Left kidney (tissue), 2 donors: ENCODE data around the gene CPNE4. TPM values are rescaled to one million over a fixed set of nuclear protein-coding genes. Genes with fewer than 3 reads are reported as not detected.
"Not testable (repeated sequence)": the region's sequence is repeated elsewhere in the genome, so short reads cannot be mapped to it uniquely, and the experiment has no call there.

Source experiments
- DNase-seq: peaks from one replicate; pipeline ENCODE4 v3.0.0-alpha.2; 2013
- polyA plus RNA-seq: library from polyadenylated mRNA; unstranded; fragments of 120-200 nt; gene quantifications from one replicate; pipeline ENCODE4 v1.2.1, GENCODE V29; 2013; ENCODE audit not compliant: insufficient read length

The CPNE4 gene
- polyA plus RNA-seq, 1 donor = 0.68 TPM

- no peak for DNase-seq
Observed at GRCh38 chr3:131960324-131960723, 74.5 kb downstream of the CPNE4 start.

- DNase-seq = no peak
Observed at GRCh38 chr3:131957980-131958379, 76.8 kb downstream of the CPNE4 start.

DNA sequence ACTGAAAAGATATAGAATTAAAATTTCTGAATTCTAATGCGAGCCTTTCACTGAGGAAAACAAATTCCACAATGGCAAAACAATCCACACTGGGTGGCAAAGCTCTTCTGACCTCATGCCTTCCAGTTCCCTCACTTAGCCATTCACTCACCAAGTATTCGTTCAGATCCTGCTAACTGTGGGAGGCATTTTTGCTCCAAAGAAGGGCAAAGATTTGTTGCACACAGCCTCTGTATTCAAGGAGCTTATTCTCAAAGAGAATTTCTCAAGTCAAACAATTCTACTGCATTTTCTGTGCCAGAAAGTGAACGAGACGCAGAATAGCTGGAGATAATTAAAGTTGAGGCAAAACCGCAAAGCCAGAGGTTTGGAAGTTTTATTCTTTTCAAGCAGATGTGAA lies 77.3 kb downstream of the CPNE4 start:
- no peak for DNase-seq

- DNase-seq = no peak
Observed at GRCh38 chr3:131948806-131949205, 86.0 kb downstream of the CPNE4 start.

- DNase-seq = no peak
Observed at GRCh38 chr3:131944676-131945075, 90.1 kb downstream of the CPNE4 start.

DNA sequence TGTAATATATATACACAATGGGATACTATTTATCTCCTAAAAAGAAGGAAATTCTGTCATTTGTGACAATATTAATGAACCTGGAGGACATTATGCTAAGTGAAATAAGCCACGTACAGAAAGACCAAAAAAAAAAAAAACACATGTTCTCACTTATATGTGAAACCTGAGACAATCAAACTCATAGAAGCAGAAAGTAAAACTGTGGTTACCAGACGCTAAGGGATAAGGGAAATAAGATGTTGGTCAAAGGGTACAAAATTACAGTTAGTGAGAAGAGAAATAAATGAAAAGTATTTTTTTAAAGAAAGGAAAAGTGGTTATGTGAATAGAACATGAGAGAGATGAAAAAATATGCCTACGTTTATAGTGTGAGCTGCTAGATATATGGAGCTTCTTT lies 101.1 kb downstream of the CPNE4 start:
- DNase-seq = no peak

DNA sequence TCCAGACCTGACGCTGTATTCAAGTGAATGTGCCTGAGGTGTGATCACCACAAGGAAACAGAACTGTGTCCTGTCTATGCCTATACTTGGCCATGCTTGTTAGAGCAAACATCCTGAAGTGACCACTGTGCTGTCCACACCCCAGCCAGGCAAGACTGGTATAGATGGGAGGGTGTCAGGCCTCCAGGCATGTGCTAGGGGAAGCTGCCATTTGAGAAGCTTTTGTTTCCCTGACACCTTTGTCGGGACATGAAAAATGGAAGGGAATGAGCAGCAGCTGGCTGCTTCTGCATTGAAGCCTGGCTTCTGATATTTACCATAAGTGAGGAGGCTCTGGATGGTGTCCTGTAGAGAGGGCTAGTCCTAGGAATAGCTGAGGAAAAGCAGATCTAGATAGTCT lies 106.2 kb downstream of the CPNE4 start:
- no peak for DNase-seq

DNA sequence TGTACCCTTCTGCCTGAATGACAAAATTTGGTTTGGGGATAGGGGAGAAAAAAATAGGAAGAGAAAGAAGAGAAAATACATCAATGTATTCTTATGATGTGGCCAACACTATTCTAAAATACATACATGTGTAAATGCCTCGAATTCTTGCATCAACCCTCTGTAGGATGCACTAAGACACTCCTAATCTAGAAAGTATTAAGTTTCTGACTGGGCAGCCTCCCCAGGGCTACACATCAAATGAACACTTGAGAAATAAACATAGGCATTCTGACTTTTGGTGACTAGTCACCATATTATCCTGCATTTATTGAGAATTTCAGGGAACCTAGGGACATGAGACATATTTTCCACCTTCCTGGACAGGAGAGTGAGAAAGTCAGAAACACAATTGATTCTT lies 109.2 kb downstream of the CPNE4 start:
- no peak for DNase-seq

- no peak for DNase-seq
Observed at GRCh38 chr3:131922356-131922755, 112.5 kb downstream of the CPNE4 start.

- no peak for DNase-seq
Observed at GRCh38 chr3:131917006-131917405, 117.8 kb downstream of the CPNE4 start.

DNA sequence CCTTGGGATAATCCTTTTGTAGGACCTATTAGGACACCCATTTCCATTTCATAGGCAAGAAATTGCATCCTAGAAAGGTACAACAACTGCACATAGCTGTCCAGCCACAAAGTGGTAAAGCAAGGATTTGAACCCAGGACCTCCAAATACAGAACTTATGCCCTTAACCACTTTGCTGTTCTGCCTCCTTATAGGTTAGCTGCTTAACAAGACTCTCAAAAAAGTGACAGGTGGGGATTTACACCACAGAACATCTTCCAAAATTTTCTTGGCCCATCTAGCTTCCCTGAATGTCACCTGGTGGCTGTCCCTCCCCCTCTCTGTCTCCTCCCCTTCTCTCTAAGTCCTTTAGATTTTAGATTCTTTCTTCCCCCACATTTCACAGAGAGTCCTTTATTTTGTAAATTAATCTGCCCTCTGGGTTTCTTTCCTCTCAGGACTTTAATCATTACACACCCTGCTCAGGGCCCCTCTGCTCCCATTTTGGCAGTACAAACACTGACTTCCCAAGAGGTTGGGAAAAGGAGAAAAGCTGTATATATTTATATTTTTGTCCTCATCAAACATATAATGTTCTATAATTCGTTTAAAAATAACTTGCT lies 120.6 kb downstream of the CPNE4 start:
- no peak for DNase-seq

DNA sequence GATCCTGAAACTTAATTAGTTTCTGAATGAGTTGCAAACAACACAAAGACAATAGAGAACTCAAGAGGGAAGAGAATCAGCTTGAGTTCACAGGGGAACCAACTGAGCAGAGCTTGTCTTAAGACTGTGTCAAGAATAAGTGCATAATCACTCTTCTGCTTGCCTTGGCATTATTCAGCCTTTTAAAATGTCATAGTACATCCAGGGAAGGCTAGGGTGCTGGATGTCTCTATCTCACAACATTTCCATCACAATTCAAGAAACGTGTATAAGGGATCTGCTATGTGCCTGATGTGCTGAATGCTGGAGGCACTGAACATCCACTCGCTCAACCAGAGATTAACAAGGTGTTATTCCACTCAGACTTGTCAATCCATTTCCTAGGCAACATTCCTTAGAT lies 122.6 kb downstream of the CPNE4 start:
- DNase-seq = no peak

GRCh38 chr3:131907796-131908195 lies 127.0 kb downstream of the CPNE4 start:
- DNase-seq = no peak

GRCh38 chr3:131903988-131904415 lies 130.8 kb downstream of the CPNE4 start:
- DNase-seq = no peak

DNA sequence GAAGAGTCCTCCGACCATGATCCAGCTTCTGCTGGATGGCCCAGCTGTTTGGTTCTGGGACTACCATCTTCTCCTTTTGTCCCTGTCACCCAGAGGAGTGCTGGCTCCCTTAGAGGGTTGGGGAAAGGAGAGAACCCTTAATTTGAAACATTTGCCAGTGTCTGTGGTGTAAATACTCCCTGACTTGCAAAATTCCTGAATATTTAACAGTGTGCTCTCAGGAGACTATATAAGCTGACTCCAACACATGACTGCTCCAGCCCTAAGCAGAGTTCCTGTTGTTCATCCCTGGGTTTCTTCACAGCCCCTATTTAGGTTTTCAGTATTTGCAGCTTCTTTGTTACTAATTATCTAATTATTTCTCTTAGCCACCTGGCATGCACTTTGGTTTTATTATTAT lies 133.1 kb downstream of the CPNE4 start:
- no peak for DNase-seq

DNA sequence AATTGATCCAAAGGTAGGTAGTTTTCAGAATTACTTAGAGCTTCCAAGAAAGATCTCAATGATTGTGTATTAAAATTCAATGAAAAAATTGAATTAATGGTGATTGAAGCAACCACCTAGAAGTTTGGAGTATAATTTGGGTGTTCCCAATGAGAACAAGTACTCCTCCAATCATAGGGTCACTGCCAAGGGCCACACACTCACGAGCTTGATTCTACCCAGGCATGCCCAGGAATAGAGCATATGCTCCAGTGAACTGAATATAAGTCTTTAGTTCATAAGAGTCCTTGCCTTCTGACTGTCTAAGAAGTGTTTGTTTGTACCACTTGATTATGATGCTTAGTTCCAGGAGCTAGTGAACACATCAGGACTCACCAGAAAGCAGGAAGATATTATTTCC lies 133.9 kb downstream of the CPNE4 start:
- DNase-seq = no peak

- no peak for DNase-seq
Observed at GRCh38 chr3:131899021-131899420, 135.8 kb downstream of the CPNE4 start.

- no peak for DNase-seq
Observed at GRCh38 chr3:131898346-131898745, 136.5 kb downstream of the CPNE4 start.

GRCh38 chr3:131896285-131896684 lies 138.5 kb downstream of the CPNE4 start:
- no peak for DNase-seq

DNA sequence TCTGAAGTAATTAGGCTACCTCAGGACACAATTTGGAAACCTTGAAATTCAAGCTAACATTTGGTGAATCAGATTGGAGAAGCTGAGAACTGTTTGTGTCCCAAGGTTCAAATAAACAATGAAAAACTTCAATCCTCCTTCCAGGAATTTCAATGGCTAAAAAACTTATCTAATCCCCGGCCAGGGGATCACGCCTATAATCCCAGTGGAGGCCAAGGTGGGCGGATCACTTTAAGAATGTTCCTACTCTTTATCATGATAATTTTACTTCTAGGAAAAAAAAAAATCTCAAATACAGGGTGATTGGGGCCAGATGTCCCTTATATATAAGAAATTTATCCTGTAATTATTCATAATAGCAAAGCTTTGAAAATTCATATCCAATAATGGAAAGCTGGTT lies 139.0 kb downstream of the CPNE4 start:
- no peak for DNase-seq

DNA sequence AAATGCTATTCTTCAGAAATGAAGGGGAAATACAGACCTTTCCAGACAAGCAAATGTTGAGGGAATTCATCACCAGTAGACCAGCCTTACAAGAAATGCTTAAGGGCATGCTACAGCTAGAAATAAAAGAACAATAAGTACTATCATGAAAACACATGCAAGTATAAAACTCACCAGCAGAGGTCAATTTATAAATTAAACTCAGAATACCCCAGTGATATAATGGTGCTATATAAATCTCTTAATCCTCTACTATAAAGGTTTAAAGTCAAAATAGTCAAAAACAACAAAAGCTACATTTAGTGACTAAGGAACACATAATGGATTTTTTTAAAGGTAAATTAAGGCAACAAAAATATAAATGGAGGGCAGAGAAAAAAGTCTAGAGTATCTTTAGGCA lies 142.5 kb downstream of the CPNE4 start:
- DNase-seq = no peak

DNA sequence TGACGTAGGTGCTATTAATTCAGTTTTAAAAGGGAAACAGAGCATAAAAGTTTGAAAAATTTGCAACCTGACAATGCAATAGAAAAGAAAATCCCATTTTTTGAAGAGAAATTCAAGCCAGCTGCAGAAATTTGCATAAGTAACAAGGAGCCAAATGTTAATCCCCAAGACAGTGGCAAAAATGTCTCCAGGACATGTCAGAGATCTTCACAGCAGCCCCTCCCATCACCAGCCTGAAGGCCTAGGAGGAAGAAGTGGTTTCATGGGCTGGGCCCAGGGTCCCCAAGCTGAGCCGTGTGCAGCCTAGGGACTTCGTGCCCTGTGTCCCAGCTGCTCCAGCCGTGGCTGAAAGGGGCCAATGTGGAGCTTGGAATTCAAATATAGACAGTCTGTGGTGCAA lies 148.9 kb downstream of the CPNE4 start:
- not testable (repeated sequence) for DNase-seq

DNA sequence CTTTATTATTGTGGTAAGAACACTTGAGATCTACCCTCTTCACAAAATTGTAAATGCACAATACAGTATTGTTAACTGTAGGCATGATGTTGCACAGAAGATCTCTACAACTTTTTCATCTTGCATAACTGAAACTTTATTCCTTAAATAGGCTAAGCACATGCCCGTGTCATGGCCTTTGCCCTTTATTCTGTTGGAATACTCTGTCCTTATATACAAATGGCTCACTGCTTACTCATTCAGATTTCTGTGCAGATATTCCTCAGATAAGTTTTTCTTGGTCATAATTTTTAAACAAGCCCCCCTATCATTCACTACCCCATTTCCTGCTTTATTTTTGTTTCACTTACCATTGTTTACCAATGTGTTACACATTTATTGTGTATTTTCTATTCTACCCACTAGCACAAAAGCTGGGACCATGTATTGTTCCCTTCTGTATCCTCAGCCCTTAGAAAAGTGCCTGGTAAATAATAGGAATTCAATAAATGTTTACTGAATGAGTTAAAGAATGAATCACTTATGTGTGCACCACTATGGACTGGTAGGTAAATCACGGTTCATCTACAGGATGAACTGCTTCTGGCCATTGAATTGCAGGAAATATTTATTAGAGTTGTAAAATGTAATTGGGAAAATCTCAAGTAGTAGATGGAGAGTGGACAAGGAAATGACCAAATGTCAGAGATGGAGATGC lies 151.0 kb downstream of the CPNE4 start:
- DNase-seq = no peak

- DNase-seq = no peak
Observed at GRCh38 chr3:131883086-131883485, 151.7 kb downstream of the CPNE4 start.
